GM19023 (cell line): ENCODE data around the gene NPFF.

ENCODE experiments used
- ATAC-seq: cut with Tn5 transposase; IDR thresholded peaks from one replicate; pipeline ENCODE4 v1.9.1; 2021; ENCODE audit warnings: mild to moderate bottlenecking, moderate library complexity; ENCODE audit not compliant: unreplicated experiment

NPFF gene

GRCh38 chr12:53514628-53515290 is 7.5 kb upstream of the NPFF start:
- ATAC-seq: no peak

DNA sequence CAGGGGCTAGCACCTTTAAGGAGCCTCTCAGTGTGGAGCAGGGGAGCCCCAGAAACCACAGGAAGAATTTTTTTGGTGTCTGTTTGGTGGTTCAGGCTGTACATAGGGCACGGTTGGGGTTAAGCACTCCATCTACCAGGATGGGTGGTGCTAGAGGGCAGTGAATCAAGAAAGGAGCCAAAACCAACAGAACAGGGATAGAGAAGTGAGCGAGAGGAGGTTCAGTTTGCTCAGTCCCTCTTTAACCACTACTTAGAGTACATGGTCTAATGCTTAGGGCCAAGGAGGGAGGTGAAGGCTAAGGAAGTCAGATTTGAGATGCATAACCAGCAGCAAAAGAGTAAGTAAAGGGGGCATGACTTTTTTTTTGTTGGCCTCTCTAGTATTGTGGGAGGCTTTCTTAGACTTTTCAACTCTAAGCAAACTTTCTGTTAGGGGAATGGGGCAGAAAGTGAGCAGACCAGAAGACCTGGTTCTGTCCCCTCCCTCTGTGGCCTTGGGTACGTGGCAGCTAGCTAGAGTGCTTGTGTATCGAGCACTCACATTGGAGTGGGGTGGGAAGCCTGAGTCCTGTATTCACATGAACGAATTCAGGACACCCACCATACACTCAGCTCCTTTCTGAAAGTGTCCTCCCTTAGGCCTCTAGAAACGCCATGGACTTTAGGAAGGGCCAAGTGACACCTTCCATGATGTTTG is 6.6 kb upstream of the NPFF start:
- no peak for ATAC-seq

GRCh38 chr12:53510181-53510812 is 3.0 kb upstream of the NPFF start:
- ATAC-seq: no peak

- ATAC-seq: peak; percentile 79
These were observed 1.4 kb upstream of the NPFF start for GRCh38 chr12:53508534-53509170.

DNA sequence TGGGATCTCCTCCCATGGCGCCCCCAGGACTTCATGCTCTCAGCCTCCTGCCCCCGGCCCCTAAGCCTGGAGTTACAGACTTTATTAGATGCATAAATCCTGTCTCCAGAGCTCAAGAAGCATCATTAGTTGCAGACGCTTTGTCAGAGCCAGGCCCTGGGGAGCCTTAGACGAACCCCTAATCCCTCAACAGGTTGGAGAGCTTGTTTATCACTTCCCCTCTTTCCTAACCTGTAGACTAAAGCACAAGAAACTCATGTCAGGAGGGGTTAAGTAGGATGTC is 260 bp upstream of the NPFF start:
- no peak for ATAC-seq

DNA sequence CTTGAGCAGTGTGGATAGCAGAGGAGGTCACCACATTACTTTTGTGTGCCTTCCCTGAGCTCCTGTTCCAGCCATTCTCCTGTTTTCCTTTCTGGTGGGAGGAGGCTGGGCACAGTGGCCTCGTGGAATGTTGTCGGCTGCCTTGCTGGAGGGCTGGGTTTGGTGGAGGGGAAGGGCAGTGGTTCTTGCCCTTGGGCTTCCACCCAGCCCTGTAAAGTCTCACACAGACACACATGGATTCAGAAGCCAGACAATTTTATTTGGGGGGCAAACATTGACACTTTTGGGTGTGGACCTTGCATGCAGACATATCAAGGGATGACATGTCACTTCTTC is 866 bp downstream of the NPFF start:
- ATAC-seq: no peak

DNA sequence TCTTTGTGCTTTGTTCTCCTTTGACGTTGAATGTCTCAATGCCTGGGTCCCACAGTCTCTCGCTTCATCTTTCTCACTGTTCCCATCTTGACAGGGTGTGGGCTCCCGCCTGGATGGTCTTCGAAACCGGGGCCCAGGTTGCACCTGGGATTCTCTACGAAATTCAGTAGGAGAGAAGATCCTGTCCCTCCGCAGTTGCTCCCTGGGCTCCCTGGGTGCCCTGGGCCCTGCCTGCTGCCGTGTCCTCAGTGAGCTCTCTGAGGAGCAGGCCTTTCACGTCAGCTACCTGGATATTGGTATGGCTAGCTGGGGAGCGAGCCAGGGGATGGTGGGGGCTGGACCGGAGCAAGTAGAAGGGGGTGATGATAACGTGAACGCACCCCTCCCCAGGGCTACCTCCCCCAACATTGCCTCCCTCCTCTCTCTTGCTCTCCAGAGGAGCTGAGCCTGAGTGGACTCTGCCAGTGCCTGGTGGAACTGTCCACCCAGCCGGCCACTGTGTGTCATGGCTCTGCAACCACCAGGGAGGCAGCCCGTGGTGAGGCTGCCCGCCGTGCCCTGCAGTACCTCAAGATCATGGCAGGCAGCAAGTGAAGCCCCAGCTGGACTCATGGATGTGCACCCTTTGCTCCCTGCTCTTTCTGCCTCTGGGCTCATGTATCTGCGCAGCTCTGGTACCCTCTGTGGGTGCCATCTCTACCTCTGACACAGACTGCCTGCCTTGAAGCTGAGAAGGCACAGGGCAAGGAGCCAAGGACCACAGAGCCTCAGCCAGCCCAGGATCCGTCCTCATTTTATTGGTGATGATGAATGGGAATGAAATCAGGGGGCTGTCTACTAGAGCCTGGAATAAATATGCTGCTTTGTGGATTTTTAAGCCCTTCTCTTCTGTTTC is 1.5 kb downstream of the NPFF start:
- no peak for ATAC-seq

DNA sequence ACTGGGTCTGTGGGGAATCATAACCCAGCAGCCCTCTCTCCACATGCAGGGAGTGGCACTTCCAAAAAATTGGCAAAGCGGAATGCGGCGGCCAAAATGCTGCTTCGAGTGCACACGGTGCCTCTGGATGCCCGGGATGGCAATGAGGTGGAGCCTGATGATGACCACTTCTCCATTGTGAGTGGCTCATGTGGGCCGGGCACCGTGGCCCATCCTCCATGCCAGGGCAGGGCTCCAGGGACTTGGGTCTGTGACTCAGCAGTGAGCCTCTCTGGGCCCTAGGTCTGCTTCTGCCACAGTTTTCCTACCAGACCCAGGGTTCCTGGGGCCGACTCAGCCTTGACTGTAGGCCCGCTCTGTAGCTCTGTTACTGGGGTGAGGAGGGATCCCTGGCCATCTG is 2.2 kb downstream of the NPFF start:
- ATAC-seq: no peak

DNA sequence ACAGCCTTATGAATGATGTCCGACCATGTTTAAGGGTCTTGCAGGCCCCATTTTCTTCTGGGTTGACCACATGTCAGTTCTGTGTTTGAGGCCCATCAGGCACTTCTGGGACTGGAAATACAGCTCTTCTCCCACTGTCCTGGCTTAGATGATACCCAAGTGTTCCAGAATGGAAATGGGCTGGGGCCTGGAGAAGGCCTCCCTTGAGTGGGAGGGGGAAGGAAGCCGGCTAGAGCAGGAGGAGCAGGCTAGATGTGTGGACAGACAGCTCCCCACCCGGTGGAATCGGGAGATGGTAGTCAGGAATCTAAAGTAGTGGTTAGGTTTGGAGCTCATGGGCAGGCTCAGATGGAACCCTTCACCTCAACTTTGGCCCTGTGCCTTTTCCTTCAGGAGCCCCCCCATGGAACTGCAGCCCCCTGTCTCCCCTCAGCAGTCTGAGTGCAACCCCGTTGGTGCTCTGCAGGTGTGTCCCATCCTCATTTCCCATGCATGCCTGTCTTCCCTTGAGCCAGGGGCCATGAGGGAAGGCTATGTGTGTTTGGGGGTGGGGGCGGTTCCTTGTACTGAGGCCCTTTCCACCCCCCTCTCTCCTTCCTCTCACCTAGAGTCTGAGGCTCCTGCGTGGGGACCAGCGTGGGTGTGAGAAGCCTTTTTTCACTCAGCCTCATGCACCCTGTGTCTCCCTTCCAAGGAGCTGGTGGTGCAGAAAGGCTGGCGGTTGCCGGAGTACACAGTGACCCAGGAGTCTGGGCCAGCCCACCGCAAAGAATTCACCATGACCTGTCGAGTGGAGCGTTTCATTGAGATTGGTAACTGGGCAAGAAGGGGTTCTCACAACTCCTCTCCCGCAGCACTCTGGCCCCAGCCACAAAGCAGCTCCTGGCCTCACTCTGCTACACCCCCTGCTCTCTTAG is 3.0 kb downstream of the NPFF start:
- ATAC-seq: no peak

GRCh38 chr12:53502983-53503728 is 4.1 kb downstream of the NPFF start:
- ATAC-seq: no peak

GRCh38 chr12:53502331-53502730 is 5.0 kb downstream of the NPFF start:
- no peak for ATAC-seq

- ATAC-seq: no peak
These were observed 5.6 kb downstream of the NPFF start for GRCh38 chr12:53501615-53502181.

DNA sequence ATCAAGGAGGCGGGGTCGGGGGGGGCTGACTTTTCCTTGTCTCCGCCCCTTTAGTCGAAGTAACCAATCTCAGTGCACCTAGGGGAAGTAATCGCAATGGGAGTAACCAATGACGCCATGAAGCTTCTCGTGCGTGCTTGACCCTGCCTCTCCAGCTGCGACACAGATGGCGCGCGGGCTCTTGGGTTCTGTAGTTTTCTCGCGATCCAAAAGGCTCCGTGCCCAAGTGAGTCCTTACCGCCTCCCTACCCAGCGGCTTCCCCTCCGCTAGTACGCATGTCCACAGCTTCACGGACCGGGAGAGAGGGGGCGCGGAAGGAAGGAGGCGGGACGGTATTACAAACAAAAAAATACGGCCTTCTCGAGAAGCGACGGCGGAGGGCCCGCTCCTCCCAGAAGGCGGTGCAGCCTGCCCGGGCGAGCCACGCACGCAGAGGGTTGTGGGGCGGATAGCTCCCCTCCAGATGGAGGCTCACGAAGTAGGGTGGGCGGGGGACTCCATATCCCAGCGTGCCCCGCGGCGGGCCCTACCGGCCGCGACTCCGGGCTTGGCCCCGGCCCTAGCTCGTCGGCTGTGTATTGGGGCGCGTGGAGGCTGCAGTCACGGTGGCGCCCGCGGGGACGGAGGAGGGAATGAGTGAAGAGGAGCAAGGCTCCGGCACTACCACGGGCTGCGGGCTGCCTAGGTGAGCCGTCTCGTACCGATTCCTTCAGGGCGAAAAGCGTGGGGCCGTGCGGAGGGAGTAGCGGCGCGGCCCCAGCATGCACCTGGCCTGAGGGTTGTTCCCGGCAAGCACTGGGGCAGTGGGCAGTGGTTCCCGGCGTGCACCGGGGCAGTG is 6.3 kb downstream of the NPFF start, which contains the start of gene TARBP2:
Gene TARBP2 (plus strand): TSS at position 508 of the 839 bp plus-strand sequence. CDS start 126 bp downstream, at position 634.
- ATAC-seq: peak; percentile 78

DNA sequence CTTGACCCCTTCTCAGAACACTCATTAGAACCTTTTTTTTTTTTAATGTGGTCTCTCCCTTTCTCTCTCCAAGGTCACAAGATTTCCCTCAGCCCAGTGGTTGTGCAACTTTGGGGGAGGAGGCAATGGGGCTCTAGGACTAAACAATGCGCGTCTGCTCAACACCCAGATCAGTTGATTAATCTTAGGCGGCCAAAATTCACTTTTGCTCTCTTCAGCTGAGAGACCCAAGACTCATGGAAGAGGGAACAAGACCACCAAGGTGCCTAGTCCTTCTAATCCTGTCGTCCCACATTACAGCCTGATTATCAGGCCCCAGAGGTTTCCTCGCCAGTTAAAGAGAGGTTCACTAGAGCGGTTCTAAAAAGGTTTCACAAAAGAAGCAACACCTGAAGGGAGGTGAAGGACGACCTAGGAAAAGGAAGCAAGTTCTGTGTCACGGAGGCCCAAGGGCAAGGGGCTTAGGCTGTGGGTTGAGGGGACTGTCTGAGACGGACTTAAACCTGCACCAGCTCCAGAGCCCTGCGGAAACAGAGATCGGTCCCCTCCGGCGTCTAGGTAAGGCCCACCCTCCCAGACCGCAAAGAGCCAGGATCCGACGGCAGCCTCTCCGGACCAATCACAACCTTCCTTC is 7.0 kb downstream of the NPFF start:
- no peak for ATAC-seq

- ATAC-seq: no peak
These were observed 7.8 kb downstream of the NPFF start, which contains the start of gene MAP3K12 for GRCh38 chr12:53499266-53500141. MAP3K12 (minus strand) TSS chr12:53499458; CDS start chr12:53487391, 12,067 bp downstream.

GRCh38 chr12:53498235-53498630 is 9.1 kb downstream of the NPFF start:
- no peak for ATAC-seq
